GM12891 (cell line): Measurements from ENCODE around the gene CEACAM5.
"Not testable (repeated sequence)": the region's sequence is repeated elsewhere in the genome, so short reads cannot be mapped to it uniquely, and the experiment has no call there.

Experiments
- DNase-seq: peaks from one replicate; pipeline ENCODE4 v3.0.0; 2011; ENCODE audit warnings: low spot score; ENCODE audit not compliant: insufficient read length
- FAIRE-seq: peaks from 2 replicates; lab custom pipeline; 2011; peaks lifted over from hg19 to GRCh38; lab: Jason Lieb, UNC
- PAX5 ChIP-seq: IDR thresholded peaks from 2 replicates; pipeline ENCODE4 v1.6.1; 2011; ENCODE audit warnings: low read length, moderate library complexity, mild to moderate bottlenecking; ENCODE audit not compliant: insufficient read depth, severe bottlenecking
- POLR2A ChIP-seq: IDR thresholded peaks from 2 replicates; pipeline ENCODE4 v1.6.1; 2011; ENCODE audit warnings: low read depth, low read length, control low read depth
- POLR2AphosphoS5 ChIP-seq: IDR thresholded peaks from 2 replicates; pipeline ENCODE4 v1.6.1; 2011; ENCODE audit warnings: low read depth, low read length, control low read depth
- POU2F2 ChIP-seq: IDR thresholded peaks from 2 replicates; pipeline ENCODE4 v1.6.1; 2011; ENCODE audit warnings: low read depth, mild to moderate bottlenecking, control low read depth, low read length, moderate library complexity
- SPI1 ChIP-seq: IDR thresholded peaks from 2 replicates; pipeline ENCODE4 v1.6.1; 2011; ENCODE audit warnings: low read depth, low read length, control low read depth
- TAF1 ChIP-seq: IDR thresholded peaks from 2 replicates; pipeline ENCODE4 v1.6.1; 2011; ENCODE audit warnings: low read depth, low read length, control low read depth

The CEACAM5 gene

DNA sequence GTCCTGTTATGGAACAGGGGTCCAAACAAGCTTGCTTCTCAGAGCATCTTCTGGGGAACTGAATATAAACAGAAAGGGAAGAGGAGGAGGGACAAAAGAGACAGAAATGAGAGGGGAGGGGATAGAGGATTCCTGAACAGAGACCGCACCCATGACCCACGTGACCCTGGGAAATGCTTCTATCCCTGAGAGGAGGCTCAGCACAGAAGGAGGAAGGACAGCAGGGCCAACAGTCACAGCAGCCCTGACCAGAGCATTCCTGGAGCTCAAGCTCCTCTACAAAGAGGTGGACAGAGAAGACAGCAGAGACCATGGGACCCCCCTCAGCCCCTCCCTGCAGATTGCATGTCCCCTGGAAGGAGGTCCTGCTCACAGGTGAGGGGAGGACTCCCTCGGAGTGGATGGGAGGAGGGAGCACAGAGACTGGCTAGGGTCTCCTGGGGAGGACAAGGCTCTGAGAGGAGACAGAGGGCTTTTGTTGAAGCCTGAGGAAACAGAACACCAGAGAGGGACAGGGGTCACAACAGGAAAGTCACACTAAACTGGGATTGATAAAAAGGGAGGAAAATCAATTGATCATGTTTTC, 47.0 kb downstream of the CEACAM5 start, which contains the start of gene CEACAM6:
Gene CEACAM6, plus strand, starts transcription at position 203 of the 586 bp plus-strand sequence. Its CDS starts 109 bp downstream, at position 312.
- DNase-seq, result no peak
- TF ChIP-seq SPI1, result no peak
- no peak for TF ChIP-seq TAF1
- no peak for TF ChIP-seq POLR2A
- TF ChIP-seq POLR2AphosphoS5, result no peak
- no peak for TF ChIP-seq POU2F2
- TF ChIP-seq PAX5, result no peak
- no peak for FAIRE-seq

GRCh38 chr19:41758846-41759245, 50.4 kb downstream of the CEACAM5 start:
- TF ChIP-seq PAX5 (no peak), TAF1 (no peak), POLR2AphosphoS5 (no peak)
- FAIRE-seq (no peak), DNase-seq (no peak)

GRCh38 chr19:41767115-41767514, 58.7 kb downstream of the CEACAM5 start:
- DNase-seq (no peak), FAIRE-seq (no peak)
- TF ChIP-seq POU2F2 (no peak), PAX5 (no peak), TAF1 (no peak), POLR2A (no peak), SPI1 (no peak), POLR2AphosphoS5 (no peak)

DNA sequence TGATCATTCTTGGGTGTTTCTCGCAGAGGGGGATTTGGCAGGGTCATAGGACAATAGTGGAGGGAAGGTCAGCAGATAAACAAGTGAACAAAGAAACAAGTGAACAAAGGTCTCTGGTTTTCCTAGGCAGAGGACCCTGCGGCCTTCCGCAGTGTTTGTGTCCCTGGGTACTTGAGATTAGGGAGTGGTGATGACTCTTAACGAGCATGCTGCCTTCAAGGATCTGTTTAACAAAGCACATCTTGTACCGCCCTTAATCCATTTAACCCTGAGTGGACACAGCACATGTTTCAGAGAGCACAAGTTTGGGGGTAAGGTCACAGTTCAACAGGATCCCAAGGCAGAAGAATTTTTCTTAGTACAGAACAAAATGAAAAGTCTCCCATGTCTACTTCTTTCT, 59.7 kb downstream of the CEACAM5 start:
- DNase-seq, FAIRE-seq: not testable (repeated sequence)

DNA sequence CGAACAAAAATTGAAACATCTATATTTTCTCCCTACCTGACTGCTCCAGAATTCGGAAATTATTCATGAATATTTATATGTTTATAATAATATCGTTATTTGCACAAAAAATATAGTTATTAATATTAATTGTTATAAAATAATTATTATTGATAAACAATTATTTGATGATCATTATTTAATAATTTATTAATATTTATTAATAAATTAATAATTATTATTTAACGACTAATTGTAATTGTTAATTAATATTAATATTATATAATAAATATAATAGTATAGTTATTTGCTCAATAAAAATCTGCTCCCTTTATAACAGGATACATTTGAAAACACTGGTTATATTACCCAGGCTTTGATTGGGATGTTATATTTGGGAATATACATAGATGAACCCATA, 61.2 kb downstream of the CEACAM5 start:
- FAIRE-seq (no peak), DNase-seq (no peak)

GRCh38 chr19:41771410-41771809, 63.0 kb downstream of the CEACAM5 start:
- FAIRE-seq (no peak), DNase-seq (no peak)
- TF ChIP-seq POU2F2 (no peak), SPI1 (no peak), TAF1 (no peak), POLR2AphosphoS5 (no peak), PAX5 (no peak)

More for the DNA sequence above, 61.2 kb downstream of the CEACAM5 start:
- TF ChIP-seq SPI1 (no peak), POLR2AphosphoS5 (no peak), POU2F2 (no peak)

- DNase-seq, result no peak
Observed at GRCh38 chr19:41774515-41774980, 66.1 kb downstream of the CEACAM5 start.

GRCh38 chr19:41776700-41777099, 68.3 kb downstream of the CEACAM5 start:
- no peak for FAIRE-seq
- DNase-seq, result no peak
- TF ChIP-seq SPI1 (no peak), PAX5 (no peak)

More at GRCh38 chr19:41774515-41774980, 66.1 kb downstream of the CEACAM5 start:
- TF ChIP-seq POU2F2 (no peak), POLR2A (no peak), POLR2AphosphoS5 (no peak), SPI1 (no peak), TAF1 (no peak), PAX5 (no peak)
- FAIRE-seq, result no peak
